ENCODE results near the gene SLC1A7.

DNA sequence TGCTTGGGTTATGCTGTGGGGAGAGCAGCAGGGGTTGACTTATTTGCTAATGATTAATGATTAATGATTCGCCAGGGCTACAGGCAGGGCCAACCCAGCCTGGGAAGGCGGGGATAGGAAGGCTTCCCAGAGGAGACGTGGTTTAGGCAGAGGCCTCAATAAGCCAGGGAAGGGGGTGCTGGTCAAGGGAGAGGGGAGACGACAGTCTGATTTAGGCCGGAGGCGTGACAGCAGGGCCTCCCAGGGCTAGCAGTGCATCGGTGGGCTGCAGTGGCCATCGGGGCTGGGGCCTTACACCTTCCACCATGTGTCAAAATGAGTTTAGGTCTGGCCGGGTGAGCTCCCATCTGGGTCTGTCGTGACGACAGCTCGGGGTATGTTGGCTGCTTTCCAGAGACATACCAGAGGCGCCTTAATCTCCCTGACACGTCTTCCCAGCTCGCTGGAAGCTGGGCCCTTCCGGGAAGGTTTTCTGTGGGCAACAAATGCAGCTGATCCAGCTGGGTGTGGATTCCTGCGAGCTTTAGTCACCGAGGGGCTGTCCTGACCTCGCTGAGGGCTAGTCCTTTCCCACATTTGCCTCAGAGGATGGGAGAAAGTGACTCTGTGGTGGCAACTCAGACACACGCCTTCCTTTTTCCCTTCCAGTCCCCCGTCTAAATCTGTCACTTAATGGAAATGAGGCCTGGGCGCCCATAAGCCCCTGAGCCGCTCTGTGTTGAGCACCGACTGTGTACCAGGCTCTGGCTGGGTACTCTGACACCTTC is 3.7 kb upstream of the SLC1A7 start:
- TF ChIP-seq, protein P1, sequence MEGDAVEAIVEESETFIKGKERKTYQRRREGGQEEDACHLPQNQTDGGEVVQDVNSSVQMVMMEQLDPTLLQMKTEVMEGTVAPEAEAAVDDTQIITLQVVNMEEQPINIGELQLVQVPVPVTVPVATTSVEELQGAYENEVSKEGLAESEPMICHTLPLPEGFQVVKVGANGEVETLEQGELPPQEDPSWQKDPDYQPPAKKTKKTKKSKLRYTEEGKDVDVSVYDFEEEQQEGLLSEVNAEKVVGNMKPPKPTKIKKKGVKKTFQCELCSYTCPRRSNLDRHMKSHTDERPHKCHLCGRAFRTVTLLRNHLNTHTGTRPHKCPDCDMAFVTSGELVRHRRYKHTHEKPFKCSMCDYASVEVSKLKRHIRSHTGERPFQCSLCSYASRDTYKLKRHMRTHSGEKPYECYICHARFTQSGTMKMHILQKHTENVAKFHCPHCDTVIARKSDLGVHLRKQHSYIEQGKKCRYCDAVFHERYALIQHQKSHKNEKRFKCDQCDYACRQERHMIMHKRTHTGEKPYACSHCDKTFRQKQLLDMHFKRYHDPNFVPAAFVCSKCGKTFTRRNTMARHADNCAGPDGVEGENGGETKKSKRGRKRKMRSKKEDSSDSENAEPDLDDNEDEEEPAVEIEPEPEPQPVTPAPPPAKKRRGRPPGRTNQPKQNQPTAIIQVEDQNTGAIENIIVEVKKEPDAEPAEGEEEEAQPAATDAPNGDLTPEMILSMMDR (IDR thresholded peaks at IDR 0.05): no peak
- no peak for TF ChIP-seq EZH2 (IDR thresholded peaks at IDR 0.05; ENCODE audit: borderline replicate concordance, insufficient read depth, low read depth, low read length, poor library complexity, severe bottlenecking)
